ENCODE data around the gene MPRIP. TPM values are rescaled to one million over a fixed set of nuclear protein-coding genes. Genes with fewer than 3 reads are reported as not detected.

The MPRIP gene
- total and polyA plus RNA-seq, 2 experiments from 2014 or later = 91.7 to 202 TPM

GRCh38 chr17:17096438-17097178 lies 54.4 kb downstream of the MPRIP start:
- Histone ChIP-seq H4K20me1 (ENCODE audit: insufficient read depth, poor library complexity, severe bottlenecking) (peaks cover 21% of the 10 kb centered on the region), H3K79me2 (peaks cover 92% of the 10 kb centered on the region), H3K9me3 (ENCODE audit: low read depth) (no peaks in the 10 kb centered on the region), H3K4me3 (no peak overlapping the region), H3K4me1 (ENCODE audit: insufficient read depth) (peaks cover 45% of the 10 kb centered on the region), H3K27me3 (no peaks in the 10 kb centered on the region), H3K4me2 (peak overlapping the region; percentile 10), H2AFZ (no peak overlapping the region), H3K9me2 (replicated peaks; ENCODE audit: insufficient read depth) (no peaks in the 10 kb centered on the region), H3K27ac (peak overlapping the region; percentile 85), H3K36me3 (replicated peaks; ENCODE audit: insufficient read depth, low read depth) (no peaks in the 10 kb centered on the region)
- WGBS (ENCODE audit: low lambda C conversion rate, missing lambda C conversion rate) = 75% methylated on average over 7 of the region's 7 CpGs
- peak; percentile 69 for DNase-seq (ENCODE audit: low spot score)
- no peak for TF ChIP-seq CTCF (IDR thresholded peaks at IDR 0.05; ENCODE audit: poor library complexity)
- TF ChIP-seq EZH2phosphoT487 (IDR thresholded peaks at IDR 0.05; ENCODE audit: low read depth, severe bottlenecking, unreplicated experiment) = no peak
- no peak for TF ChIP-seq EZH2 (IDR thresholded peaks at IDR 0.05; ENCODE audit: borderline replicate concordance)

GRCh38 chr17:17097763-17098345 lies 55.6 kb downstream of the MPRIP start:
- H4K20me1 ChIP-seq (ENCODE audit: insufficient read depth, poor library complexity, severe bottlenecking) = peaks cover 21% of the 10 kb centered on the region
- H3K4me2 ChIP-seq = peak overlapping the region; percentile 46
- H3K4me3 ChIP-seq = no peak overlapping the region
- WGBS (ENCODE audit: low lambda C conversion rate, missing lambda C conversion rate) = 96% methylated on average over 7 of the region's 7 CpGs
- H2AFZ ChIP-seq = no peak overlapping the region
- H3K79me2 ChIP-seq = peaks cover 92% of the 10 kb centered on the region
- DNase-seq (ENCODE audit: low spot score) = no peak
- H3K27ac ChIP-seq = peak overlapping the region; percentile 85
- no peaks in the 10 kb centered on the region for H3K27me3 ChIP-seq
- H3K9me3 ChIP-seq (ENCODE audit: low read depth) = no peaks in the 10 kb centered on the region
- no peak for TF ChIP-seq EZH2 (IDR thresholded peaks at IDR 0.05; ENCODE audit: borderline replicate concordance)
- no peak for TF ChIP-seq EZH2phosphoT487 (IDR thresholded peaks at IDR 0.05; ENCODE audit: low read depth, severe bottlenecking, unreplicated experiment)
- no peak for TF ChIP-seq CTCF (IDR thresholded peaks at IDR 0.05; ENCODE audit: poor library complexity)
- peaks cover 45% of the 10 kb centered on the region for H3K4me1 ChIP-seq (ENCODE audit: insufficient read depth)
- no peaks in the 10 kb centered on the region for H3K36me3 ChIP-seq (replicated peaks; ENCODE audit: insufficient read depth, low read depth)
- no peaks in the 10 kb centered on the region for H3K9me2 ChIP-seq (replicated peaks; ENCODE audit: insufficient read depth)

GRCh38 chr17:17098551-17099179 lies 56.4 kb downstream of the MPRIP start:
- peak; percentile 49 for DNase-seq (ENCODE audit: low spot score)
- H3K27ac ChIP-seq = peak overlapping the region; percentile 85
- peaks cover 14% of the 10 kb centered on the region for H4K20me1 ChIP-seq (ENCODE audit: insufficient read depth, poor library complexity, severe bottlenecking)

More at GRCh38 chr17:17098551-17099179, 56.4 kb downstream of the MPRIP start:
- no peak overlapping the region for H2AFZ ChIP-seq
- H3K4me2 ChIP-seq = peak overlapping the region; percentile 46
- no peaks in the 10 kb centered on the region for H3K9me3 ChIP-seq (ENCODE audit: low read depth)
- peaks cover 41% of the 10 kb centered on the region for H3K4me1 ChIP-seq (ENCODE audit: insufficient read depth)
- H3K4me3 ChIP-seq = no peak overlapping the region
- peaks cover 92% of the 10 kb centered on the region for H3K79me2 ChIP-seq
- WGBS (ENCODE audit: low lambda C conversion rate, missing lambda C conversion rate) = 73% methylated on average over 8 of the region's 9 CpGs
- no peaks in the 10 kb centered on the region for H3K9me2 ChIP-seq (replicated peaks; ENCODE audit: insufficient read depth)
- no peaks in the 10 kb centered on the region for H3K36me3 ChIP-seq (replicated peaks; ENCODE audit: insufficient read depth, low read depth)
- H3K27me3 ChIP-seq = no peaks in the 10 kb centered on the region
- no peak for TF ChIP-seq EZH2 (IDR thresholded peaks at IDR 0.05; ENCODE audit: borderline replicate concordance)
- no peak for TF ChIP-seq CTCF (IDR thresholded peaks at IDR 0.05; ENCODE audit: poor library complexity)
- no peak for TF ChIP-seq EZH2phosphoT487 (IDR thresholded peaks at IDR 0.05; ENCODE audit: low read depth, severe bottlenecking, unreplicated experiment)
